HG03159 (cell line): ENCODE data around the gene RBMS2.
"Not testable (repeated sequence)": the region's sequence is repeated elsewhere in the genome, so short reads cannot be mapped to it uniquely, and the experiment has no call there.

Experiments
- ATAC-seq: cut with Tn5 transposase; IDR thresholded peaks from one replicate; pipeline ENCODE4 v1.9.1; 2021; ENCODE audit warnings: mild to moderate bottlenecking, moderate library complexity; ENCODE audit not compliant: unreplicated experiment

RBMS2 gene

DNA sequence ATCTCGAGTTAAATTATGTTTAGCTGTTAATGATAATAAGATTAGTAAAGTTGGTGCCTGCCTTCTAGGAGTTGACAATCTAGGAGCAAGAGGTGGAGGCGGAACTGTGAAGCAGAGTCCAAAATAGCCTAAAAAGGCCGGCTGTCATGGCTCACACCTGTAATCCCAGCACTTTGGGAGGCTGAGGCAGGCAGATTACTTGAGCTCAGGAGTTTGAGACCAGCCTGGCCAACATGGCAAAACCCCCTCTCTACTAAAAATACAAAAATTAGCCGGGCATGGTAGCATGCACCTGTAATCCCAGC, 7.7 kb upstream of the RBMS2 start:
- not testable (repeated sequence) for ATAC-seq

DNA sequence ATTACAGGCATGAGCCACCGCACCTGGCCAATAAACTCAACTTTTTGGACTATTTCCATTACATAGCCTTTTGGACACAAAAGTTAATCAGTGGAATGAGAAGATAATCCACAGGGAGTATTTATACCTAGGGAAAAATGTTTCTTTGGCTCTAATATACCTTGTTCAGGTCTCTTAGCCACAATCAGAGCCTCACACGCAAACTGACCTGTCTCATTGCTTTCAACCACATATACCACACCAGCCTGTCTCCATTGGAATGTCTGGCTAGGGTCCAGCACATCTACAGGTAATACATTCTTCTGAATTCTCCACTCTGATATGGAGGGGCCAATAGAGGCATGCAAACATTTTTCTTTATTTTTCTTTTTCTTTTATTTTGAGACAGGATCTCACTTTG, 3.8 kb upstream of the RBMS2 start:
- no peak for ATAC-seq

GRCh38 chr12:56518570-56518969, 3.0 kb upstream of the RBMS2 start:
- ATAC-seq = no peak

DNA sequence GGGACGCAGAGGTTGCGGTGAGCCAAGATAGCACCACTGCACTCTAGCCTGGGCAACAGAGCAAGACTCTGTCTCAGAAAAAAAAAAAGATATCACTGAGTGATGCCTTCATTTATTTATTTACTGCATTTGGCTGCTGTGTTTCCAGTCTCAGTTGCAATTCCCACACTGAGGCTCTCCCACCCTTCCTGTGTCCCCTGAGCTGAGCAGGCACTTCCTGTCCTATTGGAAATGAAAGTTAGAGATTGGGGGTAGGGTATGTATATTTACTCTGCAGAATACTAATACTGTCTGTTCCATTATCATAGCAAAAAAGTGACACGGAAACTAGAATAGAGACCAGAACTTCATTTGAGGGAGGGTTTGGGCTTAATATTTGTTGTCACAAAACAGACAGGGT, 1.6 kb upstream of the RBMS2 start:
- no peak for ATAC-seq

- ATAC-seq = no peak
Observed at GRCh38 chr12:56520506-56520905, 1.1 kb upstream of the RBMS2 start.

GRCh38 chr12:56521209-56521589, 421 bp upstream of the RBMS2 start:
- no peak for ATAC-seq

- no peak for ATAC-seq
Observed at GRCh38 chr12:56522411-56523193, 982 bp downstream of the RBMS2 start.

- ATAC-seq = no peak
Observed at GRCh38 chr12:56528846-56529245, 7.2 kb downstream of the RBMS2 start.

GRCh38 chr12:56529656-56530055, 8.0 kb downstream of the RBMS2 start:
- no peak for ATAC-seq

- ATAC-seq = no peak
Observed at GRCh38 chr12:56530390-56531055, 8.9 kb downstream of the RBMS2 start.

DNA sequence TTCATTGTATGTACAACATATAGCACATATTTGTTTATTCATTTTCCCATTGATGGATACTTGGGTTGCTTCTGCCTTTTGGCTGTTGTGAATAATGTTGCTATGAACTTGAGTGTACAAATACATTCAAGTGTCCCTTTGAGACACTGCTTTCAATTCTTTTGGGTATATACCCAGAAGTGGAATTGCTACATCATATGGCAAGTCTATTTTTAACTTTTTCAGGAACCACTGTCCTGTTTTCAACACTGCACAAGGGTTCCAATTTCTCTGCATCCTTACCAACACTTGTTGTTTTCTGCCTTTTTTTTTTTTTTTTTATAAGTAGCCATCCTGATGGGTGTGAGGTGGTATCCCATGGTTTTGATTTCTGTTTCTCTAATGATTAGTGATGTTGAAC, 15.9 kb downstream of the RBMS2 start:
- no peak for ATAC-seq

DNA sequence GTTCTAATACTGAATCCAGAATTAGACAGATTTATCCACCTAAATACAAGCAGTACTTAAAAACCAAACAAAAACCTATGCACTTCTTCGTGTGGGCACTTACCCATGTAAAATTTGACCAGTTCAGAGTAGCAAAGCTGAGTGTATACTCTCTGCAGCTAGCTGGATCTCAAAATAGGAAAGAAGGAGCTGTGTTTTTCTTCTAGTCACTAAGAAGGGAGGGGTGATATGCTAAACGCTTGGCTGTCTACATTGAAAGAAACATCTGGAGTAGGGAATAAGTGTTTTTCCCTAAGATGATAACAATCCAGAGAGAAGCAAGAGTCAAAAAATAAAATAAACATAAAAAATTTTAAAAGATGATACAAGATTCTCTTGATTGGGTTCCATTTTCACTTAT, 20.0 kb downstream of the RBMS2 start:
- no peak for ATAC-seq

- ATAC-seq = no peak
Observed at GRCh38 chr12:56542164-56542563, 20.5 kb downstream of the RBMS2 start.

DNA sequence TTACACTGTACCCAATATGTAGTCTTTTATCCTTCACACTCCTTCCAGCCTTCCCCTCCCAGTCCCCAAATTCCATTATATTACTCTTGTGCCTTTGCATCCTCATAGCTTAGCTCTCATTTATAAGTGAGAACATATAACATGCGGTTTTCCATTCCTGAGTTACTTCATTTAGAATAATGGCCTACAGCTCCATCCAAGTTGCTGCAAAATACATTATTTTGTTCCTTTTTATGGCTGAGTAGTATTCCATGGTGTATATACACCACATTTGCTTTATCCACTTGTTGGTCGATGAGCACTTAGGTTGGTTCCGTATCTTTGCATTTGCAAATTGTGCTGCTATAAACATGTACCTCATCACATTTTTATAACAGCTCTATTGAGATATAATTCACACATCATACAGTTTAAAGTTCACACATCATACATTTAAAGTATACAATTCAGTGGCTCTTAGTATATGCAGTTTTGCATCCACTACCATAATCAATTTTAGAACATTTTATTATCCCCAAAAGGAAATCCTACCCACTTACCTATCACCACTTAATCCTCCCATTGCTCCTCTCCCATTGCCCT, 23.5 kb downstream of the RBMS2 start:
- ATAC-seq = no peak

GRCh38 chr12:56546680-56547079, 25.1 kb downstream of the RBMS2 start:
- ATAC-seq = no peak

DNA sequence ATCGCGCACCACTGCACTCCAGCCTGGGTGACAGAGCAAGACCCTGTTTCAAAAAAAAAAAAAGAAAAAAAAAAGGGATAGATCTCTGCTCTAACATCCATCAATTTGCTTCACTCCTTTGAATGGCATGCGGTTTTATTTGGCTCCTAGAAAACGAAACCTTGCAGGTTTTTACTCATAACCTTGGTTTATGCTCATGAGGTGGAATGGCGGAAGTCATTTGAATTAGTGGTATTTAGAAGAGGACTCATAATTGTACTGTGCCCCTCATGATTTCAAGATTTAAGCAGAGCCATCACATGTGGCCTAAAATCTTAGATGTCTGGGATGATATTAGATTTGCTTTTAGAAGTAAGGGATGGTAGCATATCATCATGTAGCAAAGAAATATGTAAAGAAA, 29.4 kb downstream of the RBMS2 start:
- ATAC-seq = no peak

DNA sequence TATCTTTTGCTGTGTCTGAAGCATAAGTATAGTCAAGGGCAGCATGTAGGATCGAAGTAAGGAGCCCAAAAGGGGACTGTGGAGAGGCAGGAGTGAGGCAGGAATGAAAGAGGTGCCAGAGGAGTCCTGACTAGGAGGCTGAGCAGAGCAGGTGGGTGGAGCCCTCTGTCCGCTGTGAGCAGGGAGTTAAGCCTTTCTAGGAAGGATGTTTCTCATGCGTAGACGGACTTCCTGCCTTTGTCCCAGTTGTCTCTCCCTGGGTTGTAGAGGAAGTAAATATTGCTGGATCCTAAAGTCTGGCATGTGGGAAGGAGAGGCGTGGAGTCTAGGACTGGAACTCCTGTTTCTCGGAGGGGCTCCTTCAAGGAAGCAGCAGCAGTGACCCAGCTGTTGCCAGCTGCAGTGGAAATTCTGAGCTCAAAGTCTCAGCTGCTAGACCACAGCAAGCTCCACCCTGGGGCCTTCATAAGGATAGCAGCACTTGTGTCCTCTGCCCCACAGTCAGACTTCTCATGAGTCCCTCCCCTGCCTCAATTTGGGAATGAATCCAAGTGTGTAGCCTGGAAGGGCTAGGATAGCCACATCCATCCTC, 44.0 kb downstream of the RBMS2 start:
- ATAC-seq = peak; percentile 72

DNA sequence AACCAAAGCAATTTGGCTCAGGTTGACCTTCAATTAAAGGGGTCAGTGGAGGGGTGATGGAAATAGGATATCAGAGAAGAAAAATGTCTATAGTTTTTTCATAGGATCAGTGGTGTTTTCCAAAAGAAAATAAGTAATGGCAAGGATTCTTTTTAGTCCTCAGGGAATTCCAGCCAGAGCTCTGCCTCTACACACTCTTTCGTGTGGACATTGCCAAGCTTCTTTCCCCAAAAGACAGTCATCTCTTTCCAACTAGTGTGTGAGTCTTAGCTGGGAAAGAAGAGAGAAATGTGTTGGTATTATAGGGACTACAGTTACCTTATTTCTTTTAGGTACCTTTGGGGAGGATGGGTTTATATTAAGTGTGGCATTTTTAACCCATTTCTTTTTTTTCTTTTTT, 46.5 kb downstream of the RBMS2 start:
- no peak for ATAC-seq

DNA sequence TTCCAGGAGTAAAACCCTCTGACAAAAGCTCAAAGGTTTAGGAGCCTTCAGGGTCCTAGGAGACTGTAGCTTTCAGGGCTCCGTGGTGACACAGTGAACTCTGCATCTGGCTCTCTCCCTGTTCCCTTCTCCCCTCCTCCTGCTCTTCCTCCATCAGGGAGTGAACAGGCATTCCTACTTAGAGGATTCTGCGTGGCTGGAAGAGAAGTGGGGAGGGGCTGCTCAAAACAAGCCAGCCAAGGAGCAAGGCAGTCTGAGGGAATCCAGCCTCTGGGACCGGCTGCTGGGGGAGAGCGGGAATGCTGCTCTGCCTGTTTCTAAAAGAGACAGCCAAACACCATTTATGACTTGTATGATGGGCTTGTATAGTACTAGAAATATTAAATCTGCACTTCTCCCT, 49.5 kb downstream of the RBMS2 start:
- no peak for ATAC-seq

GRCh38 chr12:56572288-56572687, 50.7 kb downstream of the RBMS2 start:
- no peak for ATAC-seq

DNA sequence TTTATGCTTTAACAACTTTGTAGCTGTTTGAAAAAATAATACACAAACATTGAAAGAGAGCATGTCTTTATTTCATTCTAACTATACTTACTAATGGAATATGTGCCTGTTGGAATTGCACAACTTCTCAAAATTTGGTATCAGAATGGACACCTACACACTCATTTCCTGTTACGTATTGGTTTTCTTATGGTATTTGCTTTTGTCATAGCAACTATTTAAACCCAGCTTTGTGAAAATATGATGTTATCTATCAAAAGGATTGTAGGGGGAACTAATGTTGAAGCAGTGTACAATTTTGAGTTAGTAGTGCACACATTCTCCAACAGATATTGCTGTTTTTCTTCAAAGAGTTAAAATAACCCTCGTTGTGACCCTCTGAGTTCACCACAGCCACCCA, 52.6 kb downstream of the RBMS2 start:
- ATAC-seq = no peak

DNA sequence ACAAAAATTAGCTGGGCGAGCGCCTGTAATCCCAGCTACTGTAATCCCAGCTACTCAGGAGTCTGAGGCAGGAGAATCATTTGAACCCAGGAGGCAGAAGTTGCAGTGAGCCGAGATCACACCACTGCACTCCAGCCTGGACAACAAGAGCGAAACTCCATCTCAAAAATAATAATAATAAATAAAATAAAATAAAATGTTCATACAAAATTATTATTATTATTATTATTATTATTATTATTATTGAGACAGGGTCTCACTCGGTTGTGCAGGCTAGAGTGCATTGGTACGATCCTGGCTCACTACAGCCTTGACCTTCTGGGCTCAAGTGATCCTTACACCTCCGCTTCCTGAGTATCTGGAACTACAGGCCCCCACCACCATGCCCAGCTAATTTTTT, 55.6 kb downstream of the RBMS2 start:
- ATAC-seq = not testable (repeated sequence)
